Measurements from ENCODE around the gene KCND3. TPM values are rescaled to one million over a fixed set of nuclear protein-coding genes. Genes with fewer than 3 reads are reported as not detected.

KCND3 gene
- total RNA-seq, 4 donors from 2014 or later: 0.35 to 4.1 (median 0.90) TPM

- TF ChIP-seq POLR2A (IDR thresholded peaks at IDR 0.05) (no peak), CTCF (IDR thresholded peaks at IDR 0.05) (no peak)
- Histone ChIP-seq H3K4me3 (no peak overlapping the region), H3K9me3 (no peaks in the 10 kb centered on the region), H3K4me1 (peaks cover 0 to 10% (median 0%) of the 10 kb centered on the region in 4 donors), H3K36me3 (peaks cover 0 to 72% (median 0%) of the 10 kb centered on the region in 3 donors), H3K27ac (no peak overlapping the region), H3K27me3 (no peaks in the 10 kb centered on the region)
- no peak for DNase-seq
These were observed 227.1 kb downstream of the KCND3 start for GRCh38 chr1:111762332-111762731.

GRCh38 chr1:111761717-111762116, 227.8 kb downstream of the KCND3 start:
- Histone ChIP-seq H3K27me3 (no peaks in the 10 kb centered on the region), H3K4me3 (no peak overlapping the region), H3K36me3 (peaks cover 0 to 66% (median 0%) of the 10 kb centered on the region in 3 donors), H3K27ac (no peak overlapping the region), H3K9me3 (no peaks in the 10 kb centered on the region), H3K4me1 (peaks cover 0 to 16% (median 0%) of the 10 kb centered on the region in 4 donors)
- DNase-seq: no peak
- TF ChIP-seq POLR2A (IDR thresholded peaks at IDR 0.05) (no peak), CTCF (IDR thresholded peaks at IDR 0.05) (no peak)

- Histone ChIP-seq H3K36me3 (peaks cover 0 to 35% (median 0%) of the 10 kb centered on the region in 3 donors), H3K4me3 (no peak overlapping the region), H3K4me1 (peaks cover 0 to 28% (median 2%) of the 10 kb centered on the region in 4 donors), H3K9me3 (no peaks in the 10 kb centered on the region), H3K27me3 (no peaks in the 10 kb centered on the region), H3K27ac (no peak overlapping the region)
- no peak for DNase-seq
- no peak for TF ChIP-seq POLR2A (IDR thresholded peaks at IDR 0.05)
- no peak for TF ChIP-seq CTCF (IDR thresholded peaks at IDR 0.05)
These were observed 231.1 kb downstream of the KCND3 start for GRCh38 chr1:111758373-111758772.

GRCh38 chr1:111756124-111756513, 233.3 kb downstream of the KCND3 start:
- peak overlapping the region; percentile 67 to 88 (median 82) for H3K4me3 ChIP-seq
- DNase-seq: no peak
- no peaks in the 10 kb centered on the region for H3K27me3 ChIP-seq
- TF ChIP-seq POLR2A (IDR thresholded peaks at IDR 0.05) (no peak), CTCF (IDR thresholded peaks at IDR 0.05) (no peak)
- H3K36me3 ChIP-seq: peaks cover 0 to 15% (median 0%) of the 10 kb centered on the region in 3 donors
- H3K4me1 ChIP-seq: peaks cover 0 to 28% (median 2%) of the 10 kb centered on the region in 4 donors
- peak overlapping the region; percentile 80 to 91 (median 86) for H3K27ac ChIP-seq
- H3K9me3 ChIP-seq: no peaks in the 10 kb centered on the region

GRCh38 chr1:111755331-111756123, 233.9 kb downstream of the KCND3 start, which contains the start of gene DDX20:
DDX20 (plus strand) TSS chr1:111755901; CDS start chr1:111755925, 24 bp downstream.
- H3K36me3 ChIP-seq: peaks cover 0 to 9% (median 0%) of the 10 kb centered on the region in 3 donors
- peak; percentile 75 to 98 (median 92) for TF ChIP-seq CTCF (IDR thresholded peaks at IDR 0.05)
- TF ChIP-seq POLR2A (IDR thresholded peaks at IDR 0.05): peak; percentile 45 to 53
- peaks cover 0 to 28% (median 2%) of the 10 kb centered on the region in 4 donors for H3K4me1 ChIP-seq
- DNase-seq: peak; percentile 93 to 98 (median 95)
- H3K4me3 ChIP-seq: peak within 1 kb of the TSS; percentile 67 to 88 (median 82)
- H3K27ac ChIP-seq: peak within 1 kb of the TSS; percentile 80 to 91 (median 86)
- H3K27me3 ChIP-seq: no peaks in the 10 kb centered on the region
- no peaks in the 10 kb centered on the region for H3K9me3 ChIP-seq

Data from Peyer's patch (tissue), 4 donors.